SU-DHL-6 (cell line): ENCODE data around the gene ADAR.

Experiments used
- H2AFZ ChIP-seq: fragments of 200-600 bp; sonication (generic); 2 replicates; pipeline ENCODE4 v1.6.1; 2014; ENCODE audit warnings: low read depth, mild to moderate bottlenecking, moderate library complexity, mixed read lengths, antibody characterized with exemption, low read length; ENCODE audit not compliant: severe bottlenecking
- H3F3A ChIP-seq: fragments of 200-600 bp; shearing (Covaris generic); 2 replicates; pipeline ENCODE4 v1.6.0; 2016; ENCODE audit warnings: antibody characterized with exemption, mild to moderate bottlenecking; ENCODE audit not compliant: insufficient read depth
- H3K27ac ChIP-seq: fragments of 200-600 bp; sonication (generic); 2 replicates; pipeline ENCODE4 v1.5.1; 2016; ENCODE audit warnings: low read depth, mild to moderate bottlenecking, low read length, moderate library complexity, mixed read lengths
- H3K27me3 ChIP-seq: fragments of 200-600 bp; sonication (generic), shearing (Covaris generic); 2 replicates; pipeline ENCODE4 v1.6.0; 2014; ENCODE audit warnings: mild to moderate bottlenecking, low read length
- H3K36me3 ChIP-seq: fragments of 200-600 bp; sonication (generic); 2 replicates; pipeline ENCODE4 v1.6.1; 2014; ENCODE audit warnings: mild to moderate bottlenecking, low read length, mixed read lengths
- H3K4me2 ChIP-seq: fragments of 300-600, 200-600 bp; shearing (Covaris generic), sonication (generic); 2 replicates; pipeline ENCODE4 v1.6.0; 2014; ENCODE audit warnings: low read length, low read depth, mild to moderate bottlenecking; ENCODE audit not compliant: poor library complexity, severe bottlenecking
- H3K4me3 ChIP-seq: fragments of 200-600 bp; sonication (generic); 2 replicates; pipeline ENCODE4 v1.5.1; 2014; ENCODE audit warnings: antibody characterized with exemption, low read length, mild to moderate bottlenecking, mixed read lengths; ENCODE audit not compliant: insufficient read depth, poor library complexity, severe bottlenecking
- H3K79me2 ChIP-seq: fragments of 200-600 bp; sonication (generic); 2 replicates; pipeline ENCODE4 v1.6.1; 2014; ENCODE audit warnings: mild to moderate bottlenecking, low read length, moderate library complexity; ENCODE audit not compliant: insufficient read depth
- H3K9ac ChIP-seq: fragments of 200-600 bp; sonication (generic); 2 replicates; pipeline ENCODE4 v1.7.0; 2014; ENCODE audit warnings: mild to moderate bottlenecking, low read length
- H3K9me2 ChIP-seq: fragments of 200-600 bp; sonication (generic); replicated peaks from 2 replicates; pipeline ENCODE4 v1.6.1; 2014; ENCODE audit warnings: low read length; ENCODE audit not compliant: insufficient read depth
- H3K9me3 ChIP-seq: fragments of 200-600 bp; sonication (generic); 2 replicates; pipeline ENCODE4 v1.6.1; 2014; ENCODE audit warnings: low read length, mixed read lengths; ENCODE audit not compliant: insufficient read depth
- H4K20me1 ChIP-seq: fragments of 200-600 bp; sonication (generic); 2 replicates; pipeline ENCODE4 v1.6.1; 2014; ENCODE audit warnings: low read depth, mild to moderate bottlenecking, antibody characterized with exemption, low read length, moderate library complexity, mixed read lengths
- EZH2phosphoT487 ChIP-seq: fragments of 200-600 bp; sonication (generic), shearing (Covaris generic); conservative IDR thresholded peaks from 2 replicates; pipeline ENCODE4 v1.6.1; 2018; ENCODE audit warnings: mild to moderate bottlenecking, antibody characterized with exemption, low read length, moderate library complexity, mixed read lengths
- TF ChIP-seq, protein P1 (sequence below): fragments of 200-600 bp; sonication (generic); IDR thresholded peaks from one replicate; pipeline ENCODE4 v1.5.1; 2017; ENCODE audit warnings: antibody characterized with exemption, mild to moderate bottlenecking, low read length, moderate library complexity; ENCODE audit not compliant: insufficient read depth, poor library complexity, severe bottlenecking

ADAR gene

GRCh38 chr1:154548028-154548427 lies 60.0 kb downstream of the ADAR start:
- H3K36me3 ChIP-seq = peaks cover 12% of the 10 kb centered on the region
- no peaks in the 10 kb centered on the region for H3K9me3 ChIP-seq
- H3K27ac ChIP-seq = no peak overlapping the region
- no peak overlapping the region for H3K4me3 ChIP-seq
- no peaks in the 10 kb centered on the region for H3K79me2 ChIP-seq
- no peaks in the 10 kb centered on the region for H3K27me3 ChIP-seq
- H3K9me2 ChIP-seq = no peaks in the 10 kb centered on the region
- H3K4me2 ChIP-seq = no peak overlapping the region
- no peak overlapping the region for H3K9ac ChIP-seq
- TF ChIP-seq EZH2phosphoT487 = no peak
- TF ChIP-seq, protein P1, sequence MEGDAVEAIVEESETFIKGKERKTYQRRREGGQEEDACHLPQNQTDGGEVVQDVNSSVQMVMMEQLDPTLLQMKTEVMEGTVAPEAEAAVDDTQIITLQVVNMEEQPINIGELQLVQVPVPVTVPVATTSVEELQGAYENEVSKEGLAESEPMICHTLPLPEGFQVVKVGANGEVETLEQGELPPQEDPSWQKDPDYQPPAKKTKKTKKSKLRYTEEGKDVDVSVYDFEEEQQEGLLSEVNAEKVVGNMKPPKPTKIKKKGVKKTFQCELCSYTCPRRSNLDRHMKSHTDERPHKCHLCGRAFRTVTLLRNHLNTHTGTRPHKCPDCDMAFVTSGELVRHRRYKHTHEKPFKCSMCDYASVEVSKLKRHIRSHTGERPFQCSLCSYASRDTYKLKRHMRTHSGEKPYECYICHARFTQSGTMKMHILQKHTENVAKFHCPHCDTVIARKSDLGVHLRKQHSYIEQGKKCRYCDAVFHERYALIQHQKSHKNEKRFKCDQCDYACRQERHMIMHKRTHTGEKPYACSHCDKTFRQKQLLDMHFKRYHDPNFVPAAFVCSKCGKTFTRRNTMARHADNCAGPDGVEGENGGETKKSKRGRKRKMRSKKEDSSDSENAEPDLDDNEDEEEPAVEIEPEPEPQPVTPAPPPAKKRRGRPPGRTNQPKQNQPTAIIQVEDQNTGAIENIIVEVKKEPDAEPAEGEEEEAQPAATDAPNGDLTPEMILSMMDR = no peak
- H4K20me1 ChIP-seq = peaks cover 3% of the 10 kb centered on the region; the same call in 1 of the 2 replicates
- H2AFZ ChIP-seq = no peak overlapping the region
- H3F3A ChIP-seq = peaks cover 8% of the 10 kb centered on the region

DNA sequence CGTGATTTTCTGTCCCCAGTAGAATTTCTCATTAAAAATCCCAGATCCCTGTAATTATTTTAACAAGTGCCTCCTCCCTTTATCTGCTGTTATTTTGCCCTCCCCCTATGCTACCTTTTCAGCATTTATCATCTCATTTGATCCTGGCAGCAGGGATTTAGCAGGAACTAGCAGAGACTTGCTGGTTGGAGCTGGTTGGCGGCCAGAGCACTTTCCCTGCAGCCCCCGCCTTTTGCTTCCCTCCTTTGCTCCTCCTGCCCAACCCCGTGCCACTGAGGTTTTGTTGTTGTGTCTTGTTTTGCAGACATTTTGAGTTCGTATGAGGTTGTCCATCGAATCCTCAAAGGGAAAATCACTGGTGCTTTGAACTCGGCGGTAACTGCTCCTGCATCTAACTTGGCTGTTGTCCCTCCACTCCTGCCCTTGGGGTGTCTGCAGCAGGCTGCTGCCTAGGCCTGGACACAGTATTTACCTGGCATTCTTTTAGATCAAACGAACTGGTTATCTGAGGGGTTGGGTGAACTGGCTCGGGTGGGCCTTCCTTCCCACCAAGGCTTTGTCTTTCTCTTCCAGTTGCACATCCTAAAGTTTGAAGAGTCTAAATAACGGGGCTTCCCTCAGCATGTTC lies 60.8 kb downstream of the ADAR start:
- Histone ChIP-seq H3K27ac (no peak overlapping the region), H4K20me1 (peaks cover 3% of the 10 kb centered on the region; the same call in 1 of the 2 replicates), H3K4me3 (no peak overlapping the region), H3K79me2 (no peaks in the 10 kb centered on the region), H2AFZ (no peak overlapping the region), H3K36me3 (peaks cover 11% of the 10 kb centered on the region), H3K27me3 (no peaks in the 10 kb centered on the region), H3K4me2 (no peak overlapping the region), H3K9me2 (no peaks in the 10 kb centered on the region), H3F3A (peaks cover 8% of the 10 kb centered on the region), H3K9ac (no peak overlapping the region), H3K9me3 (no peaks in the 10 kb centered on the region)
- TF ChIP-seq EZH2phosphoT487 = no peak

- H3K27ac ChIP-seq = no peak overlapping the region
- no peak for TF ChIP-seq EZH2phosphoT487
- TF ChIP-seq, protein P1 = peak; percentile 28
Observed at GRCh38 chr1:154546264-154547063, 61.5 kb downstream of the ADAR start.

GRCh38 chr1:154541231-154541630 lies 66.8 kb downstream of the ADAR start:
- TF ChIP-seq EZH2phosphoT487 = no peak
- TF ChIP-seq, protein P1 = no peak
- Histone ChIP-seq H3K9me2 (no peaks in the 10 kb centered on the region), H3K79me2 (no peaks in the 10 kb centered on the region), H3F3A (no peaks in the 10 kb centered on the region), H2AFZ (no peak overlapping the region), H3K36me3 (no peaks in the 10 kb centered on the region), H3K9ac (no peak overlapping the region), H3K4me2 (no peak overlapping the region), H3K4me3 (no peak overlapping the region), H3K27ac (no peak overlapping the region), H3K27me3 (no peaks in the 10 kb centered on the region), H3K9me3 (no peaks in the 10 kb centered on the region), H4K20me1 (no peaks in the 10 kb centered on the region)

More at GRCh38 chr1:154546264-154547063, 61.5 kb downstream of the ADAR start:
- Histone ChIP-seq H3F3A (peaks cover 8% of the 10 kb centered on the region), H3K27me3 (no peaks in the 10 kb centered on the region), H3K4me3 (no peak overlapping the region), H3K9me2 (no peaks in the 10 kb centered on the region), H2AFZ (no peak overlapping the region), H3K36me3 (peaks cover 11% of the 10 kb centered on the region), H3K79me2 (no peaks in the 10 kb centered on the region), H3K9me3 (no peaks in the 10 kb centered on the region), H3K9ac (no peak overlapping the region), H4K20me1 (peaks cover 3% of the 10 kb centered on the region; the same call in 1 of the 2 replicates), H3K4me2 (no peak overlapping the region)
